Type B pancreatic cell (in vitro differentiated cells): ENCODE data around the gene PARD3. TPM values are rescaled to one million over a fixed set of nuclear protein-coding genes. Genes with fewer than 3 reads are reported as not detected.

Source experiments
- DNase-seq: peaks from one replicate; pipeline ENCODE4 v3.0.0; 2021; ENCODE audit warnings: mixed read lengths; ENCODE audit not compliant: unreplicated experiment; ENCODE audit errors: extremely low spot score
- H3K27ac Mint-ChIP-seq: 2 replicates; pipeline ENCODE4 v1.8.0; 2021; ENCODE audit warnings: mild to moderate bottlenecking, mixed read lengths
- H3K27me3 Mint-ChIP-seq: 2 replicates; pipeline ENCODE4 v1.8.0; 2021; ENCODE audit warnings: mixed read lengths
- H3K36me3 Mint-ChIP-seq: 2 replicates; pipeline ENCODE4 v1.8.0; 2021; ENCODE audit warnings: mixed read lengths
- H3K4me1 Mint-ChIP-seq: one replicate; pipeline ENCODE4 v1.8.0; 2021; ENCODE audit warnings: mixed read lengths; ENCODE audit not compliant: unreplicated experiment
- H3K4me3 Mint-ChIP-seq: 2 replicates; pipeline ENCODE4 v1.8.0; 2021; ENCODE audit warnings: mild to moderate bottlenecking, mixed read lengths
- H3K9me3 Mint-ChIP-seq: 2 replicates; pipeline ENCODE4 v1.8.0; 2021; ENCODE audit warnings: mixed read lengths
- CTCF ChIP-seq: fragments of 200-600 bp; sonication (generic); conservative IDR thresholded peaks from 2 replicates; pipeline ENCODE4 v1.5.0; 2021; ENCODE audit warnings: antibody characterized with exemption, mild to moderate bottlenecking
- total RNA-seq: library from RNA; stranded (reverse); gene quantifications from 2 replicates; pipeline ENCODE4 v1.2.1, GENCODE V29; 2021; ENCODE audit warnings: low replicate concordance

The PARD3 gene
- total RNA-seq, 1 donor from 2014 or later, result 52.3 TPM

DNA sequence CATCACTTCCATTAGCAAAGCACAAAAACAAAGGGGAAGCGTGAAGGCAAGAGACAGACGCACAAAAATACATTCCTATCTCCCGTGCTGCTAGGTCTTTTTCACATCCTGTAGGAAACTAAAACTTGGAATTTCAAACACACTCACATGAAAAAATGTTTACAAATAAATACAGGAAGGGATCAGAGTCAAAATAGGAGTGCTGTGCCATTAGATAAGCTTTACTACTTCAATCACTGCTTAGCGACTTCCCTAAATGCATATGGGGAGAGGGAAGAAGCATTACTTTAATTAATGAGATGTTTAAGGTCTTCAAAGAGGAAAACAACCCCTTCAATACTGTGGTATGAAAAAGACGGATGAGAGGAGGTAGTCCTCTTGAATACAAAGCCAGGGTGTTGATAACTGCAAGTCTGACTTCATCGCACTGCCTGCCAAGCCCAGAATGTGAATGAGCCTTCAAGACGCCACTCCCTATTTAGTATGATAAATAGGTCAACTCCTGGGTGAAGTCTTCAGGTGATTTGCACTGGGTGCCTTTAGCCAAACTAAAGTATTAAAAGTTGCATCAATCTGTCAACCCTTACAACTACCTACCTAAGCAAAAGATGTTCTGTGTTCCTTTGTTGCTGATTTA, 13.9 kb downstream of the PARD3 start:
- Mint-ChIP-seq H3K27ac (peak overlapping the region; percentile 50), H3K4me1 (peaks cover 40% of the 10 kb centered on the region), H3K9me3 (no peaks in the 10 kb centered on the region), H3K4me3 (peak overlapping the region; percentile 35), H3K27me3 (no peaks in the 10 kb centered on the region), H3K36me3 (peaks cover 15% of the 10 kb centered on the region)
- no peak for TF ChIP-seq CTCF
- no peak for DNase-seq

GRCh38 chr10:34800624-34801023, 14.5 kb downstream of the PARD3 start:
- H3K9me3 Mint-ChIP-seq, result no peaks in the 10 kb centered on the region
- no peak for DNase-seq
- peak overlapping the region; percentile 35 for H3K4me3 Mint-ChIP-seq
- H3K27me3 Mint-ChIP-seq, result no peaks in the 10 kb centered on the region
- TF ChIP-seq CTCF, result no peak
- peak overlapping the region; percentile 50 for H3K27ac Mint-ChIP-seq
- peaks cover 18% of the 10 kb centered on the region for H3K36me3 Mint-ChIP-seq
- H3K4me1 Mint-ChIP-seq, result peaks cover 40% of the 10 kb centered on the region

DNA sequence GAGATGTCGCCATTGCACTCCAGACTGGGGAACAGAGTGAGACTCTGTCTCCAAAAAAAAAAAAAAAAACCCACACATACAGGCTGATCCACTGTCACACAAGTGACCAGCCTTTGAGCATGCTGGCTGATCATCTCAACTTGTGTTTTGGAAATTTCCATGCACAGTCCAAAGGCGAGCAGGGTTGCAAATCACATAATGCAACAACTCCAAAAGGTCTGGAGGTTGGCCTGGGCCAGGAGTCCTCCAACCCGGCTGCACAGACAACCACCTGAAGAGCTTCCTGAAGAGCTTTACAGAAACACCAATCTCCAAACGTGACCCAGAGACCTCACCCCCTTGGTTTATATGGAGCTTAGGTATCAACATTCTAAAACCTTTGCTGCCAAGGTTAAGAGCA, 16.4 kb downstream of the PARD3 start:
- no peak for TF ChIP-seq CTCF
- H3K9me3 Mint-ChIP-seq, result no peaks in the 10 kb centered on the region
- peaks cover 18% of the 10 kb centered on the region for H3K36me3 Mint-ChIP-seq
- H3K27ac Mint-ChIP-seq, result no peak overlapping the region
- no peak overlapping the region for H3K4me3 Mint-ChIP-seq
- DNase-seq, result no peak
- H3K4me1 Mint-ChIP-seq, result peaks cover 35% of the 10 kb centered on the region
- no peaks in the 10 kb centered on the region for H3K27me3 Mint-ChIP-seq

GRCh38 chr10:34797155-34797554, 17.9 kb downstream of the PARD3 start:
- peaks cover 38% of the 10 kb centered on the region for H3K4me1 Mint-ChIP-seq
- no peak for TF ChIP-seq CTCF
- H3K9me3 Mint-ChIP-seq, result no peaks in the 10 kb centered on the region
- H3K4me3 Mint-ChIP-seq, result no peak overlapping the region
- no peak for DNase-seq
- peaks cover 14% of the 10 kb centered on the region for H3K36me3 Mint-ChIP-seq
- peak overlapping the region; percentile 10 for H3K27ac Mint-ChIP-seq
- H3K27me3 Mint-ChIP-seq, result no peaks in the 10 kb centered on the region

- Mint-ChIP-seq H3K9me3 (no peaks in the 10 kb centered on the region), H3K27me3 (no peaks in the 10 kb centered on the region), H3K36me3 (peaks cover 13% of the 10 kb centered on the region), H3K27ac (no peak overlapping the region), H3K4me3 (no peak overlapping the region), H3K4me1 (peaks cover 37% of the 10 kb centered on the region)
- TF ChIP-seq CTCF, result no peak
- no peak for DNase-seq
These were observed 19.0 kb downstream of the PARD3 start for GRCh38 chr10:34796133-34796532.
